ENCODE results near the gene C9orf40. TPM values are rescaled to one million over a fixed set of nuclear protein-coding genes. Genes with fewer than 3 reads are reported as not detected.

C9orf40 gene
- polyA plus RNA-seq, 1 of the 3 experiments (the other 2 are of a cell fraction), result 2.0 TPM

DNA sequence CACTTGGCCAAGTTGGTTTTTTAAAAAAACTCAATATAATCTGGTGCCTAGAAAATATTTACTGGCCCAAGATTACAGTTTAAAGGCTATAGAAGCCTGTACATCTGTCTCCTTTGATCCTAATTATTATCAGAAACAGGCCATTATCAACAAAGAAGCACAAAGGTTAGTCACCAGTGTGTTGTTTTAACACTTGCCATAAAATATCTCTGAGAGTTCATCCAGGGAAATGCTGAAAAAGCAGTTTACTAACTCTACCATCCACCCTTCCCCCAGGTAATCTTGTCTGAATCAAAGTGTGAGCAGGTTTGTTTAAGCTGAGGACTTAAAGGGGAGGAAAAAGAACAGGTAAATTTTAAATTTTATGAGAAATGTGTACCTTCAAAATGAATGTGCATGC is 51.7 kb downstream of the C9orf40 start:
- no peaks in the 10 kb centered on the region for H3K9me3 ChIP-seq

More for the DNA sequence above, 51.7 kb downstream of the C9orf40 start:
- no peaks in the 10 kb centered on the region for H3F3A ChIP-seq (replicated peaks; ENCODE audit: insufficient read depth)
- TF ChIP-seq MXI1 (IDR thresholded peaks at IDR 0.05; ENCODE audit: low read depth, low read length), result no peak
- TF ChIP-seq FOSL2 (IDR thresholded peaks at IDR 0.05; ENCODE audit: borderline replicate concordance, low read depth), result no peak
- no peak for TF ChIP-seq CHD2 (IDR thresholded peaks at IDR 0.05; ENCODE audit: low read length, partially characterized antibody)
- no peak for TF ChIP-seq SMC3 (IDR thresholded peaks at IDR 0.05; ENCODE audit: low read depth, low read length)
- no peak for TF ChIP-seq RXRA (IDR thresholded peaks at IDR 0.05; ENCODE audit: borderline replicate concordance, low read depth)
- no peak for TF ChIP-seq FOXJ3 (CRISPR knock-in tag; IDR thresholded peaks at IDR 0.05)
- TF ChIP-seq EZH2phosphoT487 (IDR thresholded peaks at IDR 0.05; ENCODE audit: borderline replicate concordance, low read depth), result no peak
- TF ChIP-seq GABPA (IDR thresholded peaks at IDR 0.05; ENCODE audit: low read depth), result no peak
- no peak for TF ChIP-seq SIN3A (IDR thresholded peaks at IDR 0.05; ENCODE audit: borderline replicate concordance, low read depth, low read length)
- TF ChIP-seq FOXM1 (IDR thresholded peaks at IDR 0.05; ENCODE audit: low read depth), result no peak
- no peak for TF ChIP-seq TAF1 (IDR thresholded peaks at IDR 0.05; ENCODE audit: borderline replicate concordance, low read depth, low read length)
- TF ChIP-seq, protein P1, sequence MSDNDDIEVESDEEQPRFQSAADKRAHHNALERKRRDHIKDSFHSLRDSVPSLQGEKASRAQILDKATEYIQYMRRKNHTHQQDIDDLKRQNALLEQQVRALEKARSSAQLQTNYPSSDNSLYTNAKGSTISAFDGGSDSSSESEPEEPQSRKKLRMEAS (IDR thresholded peaks at IDR 0.05; ENCODE audit: low read depth), result no peak
- TF ChIP-seq, protein P2, sequence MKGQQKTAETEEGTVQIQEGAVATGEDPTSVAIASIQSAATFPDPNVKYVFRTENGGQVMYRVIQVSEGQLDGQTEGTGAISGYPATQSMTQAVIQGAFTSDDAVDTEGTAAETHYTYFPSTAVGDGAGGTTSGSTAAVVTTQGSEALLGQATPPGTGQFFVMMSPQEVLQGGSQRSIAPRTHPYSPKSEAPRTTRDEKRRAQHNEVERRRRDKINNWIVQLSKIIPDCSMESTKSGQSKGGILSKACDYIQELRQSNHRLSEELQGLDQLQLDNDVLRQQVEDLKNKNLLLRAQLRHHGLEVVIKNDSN (IDR thresholded peaks at IDR 0.05; ENCODE audit: borderline replicate concordance, low read depth), result no peak
- TF ChIP-seq ELF1 (IDR thresholded peaks at IDR 0.05), result no peak
- H3K4me2 ChIP-seq, result no peak overlapping the region
- no peaks in the 10 kb centered on the region for H4K20me1 ChIP-seq (ENCODE audit: insufficient read depth)
- POLR2A ChIA-PET, result no interaction called here
- CTCF ChIA-PET, result no interaction called here
- no peak overlapping the region for H2AFZ ChIP-seq (ENCODE audit: low read depth)
- no peaks in the 10 kb centered on the region for H3K9me2 ChIP-seq
- H3K27ac ChIP-seq (ENCODE audit: low read depth in 2 of 2, low read length in 1 of 2), result no peak overlapping the region
- H3K4me1 ChIP-seq (ENCODE audit: control insufficient read depth in 1 of 2, insufficient read depth in 2 of 2, low read depth in 1 of 2, low read length in 1 of 2), result no peaks in the 10 kb centered on the region
- no peak for DNase-seq
- H3K36me3 ChIP-seq (replicated peaks in 1 of 2; ENCODE audit: control insufficient read depth in 1 of 2, insufficient read depth in 2 of 2, low read length in 1 of 2), result no peaks in the 10 kb centered on the region
- no peaks in the 10 kb centered on the region for H3K79me2 ChIP-seq (ENCODE audit: insufficient read depth)
- peaks cover 23% of the 10 kb centered on the region; the same call in 1 of the 2 replicates for H3K27me3 ChIP-seq (ENCODE audit: insufficient read depth)
- H3K4me3 ChIP-seq (ENCODE audit: low read depth in 2 of 2, low read length in 1 of 2), result no peak overlapping the region
- no peak overlapping the region for H3K9ac ChIP-seq

Other genes with a start within 250 kb of the C9orf40 start
- gene TRPM6, start 65.0 kb downstream of the C9orf40 start, polyA plus RNA-seq (2012; rRNA removed), result 0.03 and 0.08 TPM in 2 replicates
- 4.4 and 5.7 TPM in 2 replicates for gene CARNMT1, start 75.4 kb upstream of the C9orf40 start, polyA plus RNA-seq (2012; rRNA removed)
- 8.4 and 9.7 TPM in 2 replicates for gene NMRK1, start 135.2 kb upstream of the C9orf40 start, polyA plus RNA-seq (2012; rRNA removed)
- 9.5 and 12.2 TPM in 2 replicates for gene OSTF1, start 135.6 kb upstream of the C9orf40 start, polyA plus RNA-seq (2012; rRNA removed)

All from SK-N-SH (cell line).